Measurements from ENCODE around the gene UBFD1.

GRCh38 chr16:23566724-23567123 is 9.2 kb downstream of the UBFD1 start:
- TF ChIP-seq, protein P1, sequence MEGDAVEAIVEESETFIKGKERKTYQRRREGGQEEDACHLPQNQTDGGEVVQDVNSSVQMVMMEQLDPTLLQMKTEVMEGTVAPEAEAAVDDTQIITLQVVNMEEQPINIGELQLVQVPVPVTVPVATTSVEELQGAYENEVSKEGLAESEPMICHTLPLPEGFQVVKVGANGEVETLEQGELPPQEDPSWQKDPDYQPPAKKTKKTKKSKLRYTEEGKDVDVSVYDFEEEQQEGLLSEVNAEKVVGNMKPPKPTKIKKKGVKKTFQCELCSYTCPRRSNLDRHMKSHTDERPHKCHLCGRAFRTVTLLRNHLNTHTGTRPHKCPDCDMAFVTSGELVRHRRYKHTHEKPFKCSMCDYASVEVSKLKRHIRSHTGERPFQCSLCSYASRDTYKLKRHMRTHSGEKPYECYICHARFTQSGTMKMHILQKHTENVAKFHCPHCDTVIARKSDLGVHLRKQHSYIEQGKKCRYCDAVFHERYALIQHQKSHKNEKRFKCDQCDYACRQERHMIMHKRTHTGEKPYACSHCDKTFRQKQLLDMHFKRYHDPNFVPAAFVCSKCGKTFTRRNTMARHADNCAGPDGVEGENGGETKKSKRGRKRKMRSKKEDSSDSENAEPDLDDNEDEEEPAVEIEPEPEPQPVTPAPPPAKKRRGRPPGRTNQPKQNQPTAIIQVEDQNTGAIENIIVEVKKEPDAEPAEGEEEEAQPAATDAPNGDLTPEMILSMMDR (IDR thresholded peaks at IDR 0.05) = no peak
- no peak for TF ChIP-seq POLR2A (IDR thresholded peaks at IDR 0.05)
